ENCODE measurements around the gene SMG6.

The SMG6 gene

DNA sequence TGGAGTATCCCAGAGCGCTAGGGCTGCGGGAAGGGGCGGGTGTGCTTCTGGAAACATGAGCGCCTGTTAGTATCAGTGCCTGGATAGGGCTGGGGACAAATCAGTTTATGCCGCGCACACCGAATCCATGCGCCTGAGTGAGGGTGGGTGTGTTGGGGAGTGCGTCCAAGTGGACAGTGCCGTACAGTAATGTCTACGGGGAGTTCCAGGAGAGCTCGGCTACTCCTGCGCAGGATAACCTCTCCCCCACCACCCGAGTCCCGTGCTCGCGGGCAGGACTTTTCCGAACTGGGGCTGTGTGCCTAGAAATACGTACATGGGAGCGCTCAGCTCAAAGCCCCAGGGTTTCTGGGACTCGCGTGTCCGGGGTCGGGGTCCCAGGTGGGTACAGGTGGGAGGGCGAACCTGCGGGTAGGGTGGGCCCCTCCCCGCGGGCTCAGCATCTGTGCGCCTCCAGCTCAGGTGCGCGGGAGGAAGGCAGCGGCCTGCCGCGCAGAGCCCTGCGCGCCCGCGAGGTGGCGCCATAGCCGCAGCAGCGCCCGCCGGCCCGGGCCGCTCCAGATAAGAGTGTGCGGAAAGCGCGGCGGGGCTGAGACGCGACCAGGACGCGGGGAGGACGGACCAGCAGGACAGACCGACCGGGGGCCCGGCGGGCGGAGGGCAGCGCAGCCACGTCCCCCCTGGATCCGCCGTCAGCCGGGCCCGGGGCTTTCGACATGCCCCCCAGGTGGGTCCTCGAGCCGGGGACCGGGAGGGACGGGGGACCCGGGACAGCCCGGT is 248.9 kb downstream of the SMG6 start, which contains the start of gene HIC1:
HIC1 (plus strand) TSS at position 592 of the 780 bp plus-strand sequence. CDS start 1,588 bp downstream, outside the sequence.
- H3K27me3 ChIP-seq (replicated peaks; ENCODE audit: control insufficient read depth, insufficient read depth, low read length) = no peaks in the 10 kb centered on the region
- TF ChIP-seq CTCF (IDR thresholded peaks at IDR 0.05; ENCODE audit: insufficient read depth, low read length, poor library complexity, severe bottlenecking) = peak; percentile 48
- DNase-seq (ENCODE audit: extremely low read depth, insufficient read length) = peak; percentile 88
- H3K4me3 ChIP-seq (replicated peaks; ENCODE audit: low read depth, low read length) = peak within 1 kb of the TSS; percentile 78
- peaks cover 8% of the 10 kb centered on the region for H3K36me3 ChIP-seq (ENCODE audit: control insufficient read depth, insufficient read depth, low read length)

GRCh38 chr17:2054262-2054511 is 249.4 kb downstream of the SMG6 start:
- DNase-seq (ENCODE audit: extremely low read depth, insufficient read length) = no peak
- no peaks in the 10 kb centered on the region for H3K27me3 ChIP-seq (replicated peaks; ENCODE audit: control insufficient read depth, insufficient read depth, low read length)
- H3K4me3 ChIP-seq (replicated peaks; ENCODE audit: low read depth, low read length) = peak overlapping the region; percentile 78
- peaks cover 7% of the 10 kb centered on the region for H3K36me3 ChIP-seq (ENCODE audit: control insufficient read depth, insufficient read depth, low read length)
- TF ChIP-seq CTCF (IDR thresholded peaks at IDR 0.05; ENCODE audit: insufficient read depth, low read length, poor library complexity, severe bottlenecking) = no peak

- TF ChIP-seq CTCF (IDR thresholded peaks at IDR 0.05; ENCODE audit: insufficient read depth, low read length, poor library complexity, severe bottlenecking) = peak; percentile 76
- Histone ChIP-seq H3K36me3 (ENCODE audit: control insufficient read depth, insufficient read depth, low read length) (peaks cover 6% of the 10 kb centered on the region), H3K27me3 (replicated peaks; ENCODE audit: control insufficient read depth, insufficient read depth, low read length) (no peaks in the 10 kb centered on the region), H3K4me3 (replicated peaks; ENCODE audit: low read depth, low read length) (peak overlapping the region; percentile 78)
- DNase-seq (ENCODE audit: extremely low read depth, insufficient read length) = peak; percentile 85
Measured at GRCh38 chr17:2053380-2054261, 250.0 kb downstream of the SMG6 start.

DNA sequence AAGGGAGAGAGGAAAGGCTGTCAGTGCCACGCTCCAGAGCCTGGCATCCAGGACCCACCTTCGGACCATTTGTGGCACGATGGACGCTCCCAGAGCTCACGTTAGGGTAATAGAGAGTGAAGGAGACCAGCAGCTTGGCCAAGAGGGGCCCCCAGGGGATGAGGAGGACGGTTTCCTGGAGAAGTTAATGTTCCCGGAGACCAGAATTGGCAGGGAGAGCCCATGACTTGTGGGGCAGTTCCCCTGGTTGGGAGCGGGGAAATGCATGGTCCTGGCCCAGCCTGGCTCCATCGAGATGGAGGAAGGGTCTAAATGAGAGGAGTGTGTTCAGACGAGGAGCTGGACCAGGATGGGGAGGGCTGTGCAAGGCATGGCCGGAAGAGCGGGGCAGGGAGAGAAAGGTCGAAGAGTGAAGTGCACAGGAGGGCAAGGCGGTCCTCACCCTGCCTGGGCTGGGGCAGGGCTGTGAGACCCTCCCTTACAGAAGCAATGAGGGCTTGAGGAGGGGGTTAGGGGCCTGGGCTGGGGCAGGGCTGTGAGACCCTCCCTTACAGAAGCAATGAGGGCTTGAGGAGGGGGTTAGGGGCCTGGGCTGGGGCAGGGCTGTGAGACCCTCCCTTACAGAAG is 251.5 kb downstream of the SMG6 start:
- H3K36me3 ChIP-seq (ENCODE audit: control insufficient read depth, insufficient read depth, low read length) = no peaks in the 10 kb centered on the region
- no peak for TF ChIP-seq CTCF (IDR thresholded peaks at IDR 0.05; ENCODE audit: insufficient read depth, low read length, poor library complexity, severe bottlenecking)
- no peaks in the 10 kb centered on the region for H3K27me3 ChIP-seq (replicated peaks; ENCODE audit: control insufficient read depth, insufficient read depth, low read length)
- H3K4me3 ChIP-seq (replicated peaks; ENCODE audit: low read depth, low read length) = no peak overlapping the region
- no peak for DNase-seq (ENCODE audit: extremely low read depth, insufficient read length)

GRCh38 chr17:2051061-2051932 is 252.3 kb downstream of the SMG6 start:
- DNase-seq (ENCODE audit: extremely low read depth, insufficient read length) = no peak
- H3K27me3 ChIP-seq (replicated peaks; ENCODE audit: control insufficient read depth, insufficient read depth, low read length) = no peaks in the 10 kb centered on the region
- no peak for TF ChIP-seq CTCF (IDR thresholded peaks at IDR 0.05; ENCODE audit: insufficient read depth, low read length, poor library complexity, severe bottlenecking)
- peak overlapping the region; percentile 50 for H3K4me3 ChIP-seq (replicated peaks; ENCODE audit: low read depth, low read length)
- no peaks in the 10 kb centered on the region for H3K36me3 ChIP-seq (ENCODE audit: control insufficient read depth, insufficient read depth, low read length)
